Glutamatergic neuron (in vitro differentiated cells): ENCODE data around the gene ATOH7. TPM values are rescaled to one million over a fixed set of nuclear protein-coding genes. Genes with fewer than 3 reads are reported as not detected.

Experiments used
- DNase-seq: peaks from one replicate; pipeline ENCODE4 v3.0.0; 2022
- H3K27ac Mint-ChIP-seq: one replicate; pipeline ENCODE4 v1.8.0; 2020; ENCODE audit warnings: mild to moderate bottlenecking, mixed read lengths, inconsistent platforms; ENCODE audit not compliant: unreplicated experiment
- H3K27me3 Mint-ChIP-seq: one replicate; pipeline ENCODE4 v1.8.0; 2020; ENCODE audit warnings: mild to moderate bottlenecking, moderate library complexity, mixed read lengths, inconsistent platforms; ENCODE audit not compliant: unreplicated experiment
- H3K36me3 Mint-ChIP-seq: one replicate; pipeline ENCODE4 v1.8.0; 2020; ENCODE audit warnings: mild to moderate bottlenecking, mixed read lengths, inconsistent platforms; ENCODE audit not compliant: unreplicated experiment
- H3K4me1 Mint-ChIP-seq: one replicate; pipeline ENCODE4 v1.8.0; 2020; ENCODE audit warnings: mild to moderate bottlenecking, low read depth, mixed read lengths, inconsistent platforms; ENCODE audit not compliant: unreplicated experiment
- H3K4me3 Mint-ChIP-seq: one replicate; pipeline ENCODE4 v1.8.0; 2020; ENCODE audit warnings: mild to moderate bottlenecking, mixed read lengths, inconsistent platforms; ENCODE audit not compliant: unreplicated experiment
- H3K9me3 Mint-ChIP-seq: one replicate; pipeline ENCODE4 v1.8.0; 2020; ENCODE audit warnings: mild to moderate bottlenecking, moderate library complexity, mixed read lengths, inconsistent platforms; ENCODE audit not compliant: unreplicated experiment
- total RNA-seq: library from RNA; stranded (reverse); fragmentation: NEBNext Ultra II Directional; extraction: Animal tissue kit (Norgen Biotek cat#: 25700); gene quantifications from one replicate; pipeline ENCODE4 v1.2.1, GENCODE V29; 2021; ENCODE audit not compliant: unreplicated experiment
- TF ChIP-seq, protein P1 (sequence below): fragments of 200-600 bp; sonication (generic); IDR thresholded peaks from one replicate; pipeline ENCODE4 v1.5.0; 2021; ENCODE audit not compliant: partially characterized antibody, unreplicated experiment

ATOH7 gene
- total RNA-seq, 1 donor from 2014 or later: 0.86 TPM

DNA sequence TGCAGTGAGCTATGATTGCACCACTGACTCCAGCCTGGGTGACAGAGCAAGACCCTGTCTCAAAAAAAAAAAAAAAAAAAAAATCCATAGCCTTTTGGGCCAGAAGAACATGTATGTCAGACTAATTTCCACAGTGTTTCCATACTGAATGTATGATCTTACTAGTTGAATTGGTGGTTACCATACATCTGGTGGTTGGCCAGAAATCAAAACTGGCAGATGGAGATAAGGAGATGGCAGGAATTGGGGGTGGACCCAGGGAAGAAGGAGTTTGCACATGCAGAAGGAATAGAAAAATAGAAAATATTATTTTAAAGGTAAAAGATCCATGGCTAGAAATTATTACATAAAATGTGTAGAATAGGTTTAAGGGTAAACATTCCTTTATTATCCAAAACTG, 3.7 kb upstream of the ATOH7 start:
- TF ChIP-seq, protein P1, sequence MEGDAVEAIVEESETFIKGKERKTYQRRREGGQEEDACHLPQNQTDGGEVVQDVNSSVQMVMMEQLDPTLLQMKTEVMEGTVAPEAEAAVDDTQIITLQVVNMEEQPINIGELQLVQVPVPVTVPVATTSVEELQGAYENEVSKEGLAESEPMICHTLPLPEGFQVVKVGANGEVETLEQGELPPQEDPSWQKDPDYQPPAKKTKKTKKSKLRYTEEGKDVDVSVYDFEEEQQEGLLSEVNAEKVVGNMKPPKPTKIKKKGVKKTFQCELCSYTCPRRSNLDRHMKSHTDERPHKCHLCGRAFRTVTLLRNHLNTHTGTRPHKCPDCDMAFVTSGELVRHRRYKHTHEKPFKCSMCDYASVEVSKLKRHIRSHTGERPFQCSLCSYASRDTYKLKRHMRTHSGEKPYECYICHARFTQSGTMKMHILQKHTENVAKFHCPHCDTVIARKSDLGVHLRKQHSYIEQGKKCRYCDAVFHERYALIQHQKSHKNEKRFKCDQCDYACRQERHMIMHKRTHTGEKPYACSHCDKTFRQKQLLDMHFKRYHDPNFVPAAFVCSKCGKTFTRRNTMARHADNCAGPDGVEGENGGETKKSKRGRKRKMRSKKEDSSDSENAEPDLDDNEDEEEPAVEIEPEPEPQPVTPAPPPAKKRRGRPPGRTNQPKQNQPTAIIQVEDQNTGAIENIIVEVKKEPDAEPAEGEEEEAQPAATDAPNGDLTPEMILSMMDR: no peak
- Mint-ChIP-seq H3K27ac (no peak overlapping the region), H3K27me3 (peaks cover 7% of the 10 kb centered on the region), H3K4me3 (no peak overlapping the region), H3K4me1 (peaks cover 20% of the 10 kb centered on the region), H3K36me3 (no peaks in the 10 kb centered on the region), H3K9me3 (peaks cover 3% of the 10 kb centered on the region)
- no peak for DNase-seq

- Mint-ChIP-seq H3K27ac (no peak overlapping the region), H3K9me3 (peaks cover 3% of the 10 kb centered on the region), H3K4me1 (peaks cover 21% of the 10 kb centered on the region), H3K4me3 (no peak overlapping the region), H3K27me3 (peaks cover 7% of the 10 kb centered on the region), H3K36me3 (no peaks in the 10 kb centered on the region)
- TF ChIP-seq, protein P1: no peak
- DNase-seq: no peak
These were observed 3.2 kb upstream of the ATOH7 start for GRCh38 chr10:68235111-68235510.

DNA sequence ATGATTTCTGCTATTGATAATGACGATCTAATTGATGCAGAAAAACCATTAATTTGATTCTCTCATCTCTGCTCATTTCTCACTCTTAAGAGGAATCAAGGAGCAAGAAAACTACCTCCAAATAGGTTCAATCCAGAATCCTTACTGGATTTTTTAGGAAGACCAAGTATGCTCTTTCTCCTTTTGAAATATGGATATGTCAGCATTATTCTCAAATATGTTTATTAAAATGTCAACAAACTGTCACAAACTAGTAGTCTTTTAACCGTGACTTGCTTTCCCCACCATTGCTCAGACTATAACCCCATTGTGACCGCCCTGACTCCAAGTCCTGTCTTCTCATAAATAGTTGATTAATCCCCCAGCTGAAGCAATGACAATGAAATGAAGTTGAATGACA, 1.1 kb upstream of the ATOH7 start:
- H3K36me3 Mint-ChIP-seq: no peaks in the 10 kb centered on the region
- no peak overlapping the region for H3K27ac Mint-ChIP-seq
- no peak for DNase-seq
- no peak overlapping the region for H3K4me3 Mint-ChIP-seq
- peaks cover 15% of the 10 kb centered on the region for H3K4me1 Mint-ChIP-seq
- TF ChIP-seq, protein P1: no peak
- peaks cover 3% of the 10 kb centered on the region for H3K9me3 Mint-ChIP-seq
- peaks cover 7% of the 10 kb centered on the region for H3K27me3 Mint-ChIP-seq

DNA sequence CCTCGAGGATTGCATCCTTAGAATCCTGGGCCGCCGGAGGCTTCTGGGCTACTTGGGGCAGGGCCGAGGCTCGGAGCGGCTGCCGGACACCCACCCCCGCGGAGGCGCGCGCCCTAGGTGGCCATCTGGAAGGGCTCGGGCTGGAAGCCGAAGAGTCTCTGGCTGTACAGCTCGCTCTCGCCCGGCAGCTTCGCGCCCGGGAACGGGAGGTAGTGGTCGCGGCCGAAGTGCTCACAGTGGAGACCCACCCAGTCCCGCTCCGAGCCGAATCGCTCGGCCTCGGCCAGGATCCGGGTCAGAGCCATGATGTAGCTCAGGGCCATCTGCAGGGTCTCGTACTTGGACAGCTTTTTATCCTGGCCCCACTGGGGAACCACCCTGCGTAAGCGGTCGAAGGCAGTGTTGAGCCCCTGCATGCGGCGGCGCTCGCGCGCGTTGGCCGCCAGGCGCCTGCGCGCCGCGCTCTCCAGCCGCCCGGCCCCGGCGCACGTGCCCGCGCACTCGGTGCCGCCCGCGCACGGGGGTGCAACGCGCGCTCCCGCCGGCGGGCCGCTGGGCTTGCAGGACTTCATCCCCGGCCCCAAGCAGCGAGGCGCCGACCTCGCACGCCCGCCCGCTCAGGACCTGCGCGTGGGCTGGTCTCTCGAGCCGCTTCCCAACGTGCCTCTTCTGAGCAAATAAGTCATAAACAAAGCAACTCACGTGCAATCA, 652 bp downstream of the ATOH7 start:
- TF ChIP-seq, protein P1: no peak
- H3K27ac Mint-ChIP-seq: peak overlapping the region; percentile 96
- peaks cover 15% of the 10 kb centered on the region for H3K4me1 Mint-ChIP-seq
- H3K27me3 Mint-ChIP-seq: peaks cover 7% of the 10 kb centered on the region
- peak; percentile 85 for DNase-seq
- H3K9me3 Mint-ChIP-seq: peaks cover 3% of the 10 kb centered on the region
- no peaks in the 10 kb centered on the region for H3K36me3 Mint-ChIP-seq
- H3K4me3 Mint-ChIP-seq: peak overlapping the region; percentile 93

GRCh38 chr10:68230268-68230667, 1.6 kb downstream of the ATOH7 start:
- Mint-ChIP-seq H3K4me1 (peaks cover 15% of the 10 kb centered on the region), H3K27ac (peak overlapping the region; percentile 96), H3K9me3 (peaks cover 2% of the 10 kb centered on the region), H3K36me3 (no peaks in the 10 kb centered on the region), H3K27me3 (peaks cover 7% of the 10 kb centered on the region), H3K4me3 (peak overlapping the region; percentile 42)
- no peak for DNase-seq
- TF ChIP-seq, protein P1: no peak
